ENCODE data around the gene COPS3. TPM values are rescaled to one million over a fixed set of nuclear protein-coding genes. Genes with fewer than 3 reads are reported as not detected.
A peak's percentile ranks its signal among the peaks of the same experiment; 100 is the strongest.
"Not testable (repeated sequence)": the region's sequence is repeated elsewhere in the genome, so short reads cannot be mapped to it uniquely, and the experiment has no call there.

Gene COPS3
- total RNA-seq, 3 donors from 2014 or later = 35.9 to 60.5 (median 42.2) TPM

GRCh38 chr17:17279316-17279715 is 1.7 kb downstream of the COPS3 start:
- Histone ChIP-seq H3K9me3 (no peaks in the 10 kb centered on the region), H3K4me3 (no peak overlapping the region), H3K36me3 (ENCODE audit: low read depth) (peaks cover 4% of the 10 kb centered on the region), H3K4me1 (ENCODE audit: low read depth) (peaks cover 25% of the 10 kb centered on the region)
- no peak for TF ChIP-seq CTCF (IDR thresholded peaks at IDR 0.05)
- no peak for DNase-seq
- no peak for ATAC-seq
- intact Hi-C loops (cut with DNase I, micrococcal nuclease) = no loop called here

GRCh38 chr17:17277431-17277830 is 3.6 kb downstream of the COPS3 start:
- intact Hi-C loops (cut with DNase I, micrococcal nuclease); ATAC-seq: not testable (repeated sequence)
- peaks cover 25% of the 10 kb centered on the region for H3K4me1 ChIP-seq (ENCODE audit: low read depth)

GRCh38 chr17:17275971-17276370 is 5.1 kb downstream of the COPS3 start:
- intact Hi-C loops (cut with DNase I, micrococcal nuclease) = no loop called here

More at GRCh38 chr17:17277431-17277830, 3.6 kb downstream of the COPS3 start:
- H3K36me3 ChIP-seq (ENCODE audit: low read depth); H3K4me3 ChIP-seq; DNase-seq; H3K9me3 ChIP-seq: not testable (repeated sequence)

GRCh38 chr17:17269926-17270773 is 10.9 kb downstream of the COPS3 start:
- intact Hi-C loops (cut with DNase I, micrococcal nuclease) = no loop called here
- H3K4me3 ChIP-seq = no peak overlapping the region
- ATAC-seq = no peak

More at GRCh38 chr17:17275971-17276370, 5.1 kb downstream of the COPS3 start:
- H3K36me3 ChIP-seq (ENCODE audit: low read depth) = peaks cover under 1% of the 10 kb centered on the region
- TF ChIP-seq CTCF (IDR thresholded peaks at IDR 0.05) = no peak
- DNase-seq (no peak), ATAC-seq (no peak)
- peaks cover 19% of the 10 kb centered on the region for H3K4me1 ChIP-seq (ENCODE audit: low read depth)
- no peaks in the 10 kb centered on the region for H3K9me3 ChIP-seq
- no peak overlapping the region for H3K4me3 ChIP-seq

GRCh38 chr17:17264430-17264829 is 16.6 kb downstream of the COPS3 start:
- TF ChIP-seq CTCF (IDR thresholded peaks at IDR 0.05) = no peak
- H3K4me1 ChIP-seq (ENCODE audit: low read depth) = no peaks in the 10 kb centered on the region
- ATAC-seq (no peak), DNase-seq (no peak)
- intact Hi-C loops (cut with DNase I, micrococcal nuclease) = no loop called here
- H3K4me3 ChIP-seq = no peak overlapping the region
- H3K36me3 ChIP-seq (ENCODE audit: low read depth) = peaks cover 6% of the 10 kb centered on the region
- no peaks in the 10 kb centered on the region for H3K9me3 ChIP-seq

More at GRCh38 chr17:17269926-17270773, 10.9 kb downstream of the COPS3 start:
- H3K4me1 ChIP-seq (ENCODE audit: low read depth) = no peaks in the 10 kb centered on the region
- peak in 2 of 3 donors; percentile 26 to 31 for DNase-seq
- peak; percentile 13 for TF ChIP-seq CTCF (IDR thresholded peaks at IDR 0.05)
- H3K9me3 ChIP-seq = no peaks in the 10 kb centered on the region
- H3K36me3 ChIP-seq (ENCODE audit: low read depth) = no peaks in the 10 kb centered on the region

- intact Hi-C loops (cut with DNase I, micrococcal nuclease) = no loop called here
- peaks cover 6% of the 10 kb centered on the region for H3K36me3 ChIP-seq (ENCODE audit: low read depth)
- DNase-seq (no peak), ATAC-seq (no peak)
- H3K4me1 ChIP-seq (ENCODE audit: low read depth) = no peaks in the 10 kb centered on the region
- TF ChIP-seq CTCF (IDR thresholded peaks at IDR 0.05) = no peak
- H3K4me3 ChIP-seq = no peak overlapping the region
- H3K9me3 ChIP-seq = no peaks in the 10 kb centered on the region
Measured at GRCh38 chr17:17258998-17259397, 22.0 kb downstream of the COPS3 start.

Data from mucosa of descending colon (tissue), 3 donors.